Liver (tissue), 9 donors: ENCODE results near the gene SCYGR4. TPM values are rescaled to one million over a fixed set of nuclear protein-coding genes. Genes with fewer than 3 reads are reported as not detected.

Source experiments
- DNase-seq: peaks from one replicate; pipeline ENCODE4 v3.0.0-alpha.2; 2017; ENCODE audit warnings: low spot score
- H3K27ac ChIP-seq, 2 donors: one replicate each; pipeline ENCODE4 v1.7.0; 2013; ENCODE audit warnings: inconsistent platforms in 2 of 2, low read length in 2 of 2, control low read depth in 1 of 2, low read depth in 1 of 2, mild to moderate bottlenecking in 1 of 2
- H3K27me3 ChIP-seq, 4 donors: one replicate each; pipeline versions ENCODE4 v1.6.1 to v1.7.0; 2013; ENCODE audit warnings: low read length in 3 of 4, inconsistent platforms in 1 of 4, mild to moderate bottlenecking in 1 of 4, moderate library complexity in 1 of 4; ENCODE audit not compliant: control insufficient read depth in 4 of 4, insufficient read depth in 4 of 4
- H3K36me3 ChIP-seq, 4 donors: one replicate each; pipeline versions ENCODE4 v1.6.1 to v1.7.0; 2013; ENCODE audit warnings: low read length in 3 of 4, mild to moderate bottlenecking in 3 of 4, low read depth in 1 of 4, moderate library complexity in 1 of 4; ENCODE audit not compliant: control insufficient read depth in 4 of 4, insufficient read depth in 3 of 4
- H3K4me1 ChIP-seq, 4 donors: one replicate each; pipeline versions ENCODE4 v1.6.1 to v1.7.0; 2013; ENCODE audit warnings: low read length in 3 of 4, mild to moderate bottlenecking in 3 of 4, moderate library complexity in 1 of 4; ENCODE audit not compliant: control insufficient read depth in 4 of 4, insufficient read depth in 4 of 4
- H3K4me3 ChIP-seq, 3 donors: one replicate each; pipeline versions ENCODE4 v1.6.1 to v1.7.0; 2013; ENCODE audit warnings: low read length in 3 of 3, control low read depth in 1 of 3, low read depth in 1 of 3, mild to moderate bottlenecking in 1 of 3
- H3K9ac ChIP-seq, 2 donors: one replicate each; pipeline ENCODE4 v1.7.0; 2013; ENCODE audit warnings: low read length in 2 of 2, mild to moderate bottlenecking in 2 of 2, moderate library complexity in 2 of 2, control low read depth in 1 of 2, low read depth in 1 of 2
- H3K9me3 ChIP-seq, 4 donors: one replicate each; pipeline versions ENCODE4 v1.6.1 to v1.7.0; 2013; ENCODE audit warnings: low read length in 3 of 4; ENCODE audit not compliant: control insufficient read depth in 4 of 4
- ATF3 ChIP-seq: IDR thresholded peaks from 2 replicates; pipeline ENCODE4 v1.6.1; 2016; ENCODE audit warnings: antibody characterized with exemption
- CTCF ChIP-seq: fragments of 150-350 bp; IDR thresholded peaks from 2 replicates; pipeline ENCODE4 v1.5.1; 2017; ENCODE audit warnings: improper control_type of control experiment, low read depth, low read length; ENCODE audit not compliant: missing input control
- EGR1 ChIP-seq, 2 donors: IDR thresholded peaks; 2 replicates each; pipeline ENCODE4 v1.6.1; 2016 to 2018; ENCODE audit warnings: antibody characterized with exemption in 2 of 2, low read depth in 2 of 2
- FOXA1 ChIP-seq: IDR thresholded peaks from 2 replicates; pipeline ENCODE4 v1.6.1; 2016; ENCODE audit warnings: antibody characterized with exemption
- GABPA ChIP-seq, 2 donors: IDR thresholded peaks in 1 of 2; conservative IDR thresholded peaks in 1 of 2; 2 replicates each; pipeline ENCODE4 v1.6.1; 2016; ENCODE audit warnings: antibody characterized with exemption in 2 of 2, mild to moderate bottlenecking in 1 of 2, moderate library complexity in 1 of 2
- HNF4A ChIP-seq, 2 donors: conservative IDR thresholded peaks; 2 replicates each; pipeline ENCODE4 v1.6.1; 2016; ENCODE audit warnings: antibody characterized with exemption in 2 of 2, mild to moderate bottlenecking in 2 of 2
- HNF4G ChIP-seq: IDR thresholded peaks from 2 replicates; pipeline ENCODE4 v1.6.1; 2016; ENCODE audit warnings: antibody characterized with exemption
- JUND ChIP-seq, 2 donors: IDR thresholded peaks; 2 replicates each; pipeline ENCODE4 v1.6.1; 2016; ENCODE audit warnings: antibody characterized with exemption in 2 of 2
- MAX ChIP-seq: IDR thresholded peaks from 2 replicates; pipeline ENCODE4 v1.6.1; 2016; ENCODE audit warnings: antibody characterized with exemption
- NR2F2 ChIP-seq: IDR thresholded peaks from 2 replicates; pipeline ENCODE4 v1.6.1; 2016; ENCODE audit warnings: antibody characterized with exemption
- RAD21 ChIP-seq, 2 donors: IDR thresholded peaks; 2 replicates each; pipeline ENCODE4 v1.6.1; 2016; ENCODE audit warnings: antibody characterized with exemption in 2 of 2, mild to moderate bottlenecking in 2 of 2
- REST ChIP-seq: IDR thresholded peaks from 2 replicates; pipeline ENCODE4 v1.6.1; 2016; ENCODE audit warnings: antibody characterized with exemption, mild to moderate bottlenecking
- RXRA ChIP-seq, 2 donors: IDR thresholded peaks; 2 replicates each; pipeline ENCODE4 v1.6.1; 2017 to 2018; ENCODE audit warnings: antibody characterized with exemption in 2 of 2, mild to moderate bottlenecking in 1 of 2
- SP1 ChIP-seq: IDR thresholded peaks from 2 replicates; pipeline ENCODE4 v1.6.1; 2018; ENCODE audit warnings: antibody characterized with exemption, mild to moderate bottlenecking
- TAF1 ChIP-seq: conservative IDR thresholded peaks from 2 replicates; pipeline ENCODE4 v1.6.1; 2016; ENCODE audit warnings: antibody characterized with exemption, mild to moderate bottlenecking
- YY1 ChIP-seq: IDR thresholded peaks from 2 replicates; pipeline ENCODE4 v1.6.1; 2016; ENCODE audit warnings: antibody characterized with exemption, mild to moderate bottlenecking
- WGBS: extraction: QIAGEN DNeasy Blood & Tissue Kit; methylation state at CpG from one replicate; pipeline ENCODE4 v1.1.7; 2013; 5-methylcytosine and 5-hydroxymethylcytosine counted together
- polyA plus RNA-seq, 2 donors: library from polyadenylated mRNA; stranded (reverse) in 1 of 2; unstranded in 1 of 2; fragments of 200-250 nt in 1 of 2; fragments of >200 nt in 1 of 2; fragmentation: Nextera tagmentation in 1 of 2; extraction: Ambion mirVana in 1 of 2; gene quantifications; one replicate each; pipeline versions ENCODE4 v1.2.1 to v1.2.3, GENCODE V29; 2013 to 2015
- total RNA-seq, 2 donors: library from RNA; depleted of rRNA; stranded (reverse); fragments of >200 nt; gene quantifications; one replicate each; pipeline ENCODE4 v1.2.3, GENCODE V29; 2014
- TF ChIP-seq, protein P1 (sequence below): IDR thresholded peaks from 2 replicates; pipeline ENCODE4 v1.6.1; 2016; ENCODE audit warnings: antibody characterized with exemption
- donor health status: healthy.
- donor health status: healthy.
- donor health status: healthy.
- donor health status: healthy.
- donor health status: healthy.

The SCYGR4 gene
- total and polyA plus RNA-seq, 4 donors = not detected

GRCh38 chr2:227615181-227615580 is 2.1 kb upstream of the SCYGR4 start:
- Histone ChIP-seq H3K27ac (no peak overlapping the region), H3K4me1 (peaks cover 0 to 2% (median 0%) of the 10 kb centered on the region in 4 donors), H3K36me3 (no peaks in the 10 kb centered on the region), H3K27me3 (no peaks in the 10 kb centered on the region), H3K4me3 (no peak overlapping the region), H3K9ac (no peak overlapping the region), H3K9me3 (no peaks in the 10 kb centered on the region)
- no peak for DNase-seq
- WGBS = 81% methylated on average over 4 of the region's 4 CpGs
- TF ChIP-seq YY1 (no peak), TAF1 (no peak), HNF4G (no peak), NR2F2 (no peak), GABPA (IDR thresholded peaks at IDR 0.05 in 1 of 2, conservative IDR thresholded peaks at IDR 0.05 in 1 of 2) (no peak), JUND (IDR thresholded peaks at IDR 0.05) (no peak), RAD21 (IDR thresholded peaks at IDR 0.05) (no peak), SP1 (no peak), CTCF (no peak)
- TF ChIP-seq, protein P1, sequence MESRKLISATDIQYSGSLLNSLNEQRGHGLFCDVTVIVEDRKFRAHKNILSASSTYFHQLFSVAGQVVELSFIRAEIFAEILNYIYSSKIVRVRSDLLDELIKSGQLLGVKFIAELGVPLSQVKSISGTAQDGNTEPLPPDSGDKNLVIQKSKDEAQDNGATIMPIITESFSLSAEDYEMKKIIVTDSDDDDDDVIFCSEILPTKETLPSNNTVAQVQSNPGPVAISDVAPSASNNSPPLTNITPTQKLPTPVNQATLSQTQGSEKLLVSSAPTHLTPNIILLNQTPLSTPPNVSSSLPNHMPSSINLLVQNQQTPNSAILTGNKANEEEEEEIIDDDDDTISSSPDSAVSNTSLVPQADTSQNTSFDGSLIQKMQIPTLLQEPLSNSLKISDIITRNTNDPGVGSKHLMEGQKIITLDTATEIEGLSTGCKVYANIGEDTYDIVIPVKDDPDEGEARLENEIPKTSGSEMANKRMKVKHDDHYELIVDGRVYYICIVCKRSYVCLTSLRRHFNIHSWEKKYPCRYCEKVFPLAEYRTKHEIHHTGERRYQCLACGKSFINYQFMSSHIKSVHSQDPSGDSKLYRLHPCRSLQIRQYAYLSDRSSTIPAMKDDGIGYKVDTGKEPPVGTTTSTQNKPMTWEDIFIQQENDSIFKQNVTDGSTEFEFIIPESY = no peak

- no peak for TF ChIP-seq HNF4G
- TF ChIP-seq EGR1 (IDR thresholded peaks at IDR 0.05; ENCODE audit: low read depth in 2 of 2) = no peak
- TF ChIP-seq, protein P1 = no peak
- TF ChIP-seq ATF3 = no peak
- TF ChIP-seq RXRA (IDR thresholded peaks at IDR 0.05) = no peak
- no peak for TF ChIP-seq SP1
- no peak for TF ChIP-seq TAF1
- no peak for TF ChIP-seq YY1
- TF ChIP-seq JUND (IDR thresholded peaks at IDR 0.05) = no peak
- no peak for TF ChIP-seq HNF4A (conservative IDR thresholded peaks at IDR 0.05)
- no peak for TF ChIP-seq MAX
- TF ChIP-seq GABPA (IDR thresholded peaks at IDR 0.05 in 1 of 2, conservative IDR thresholded peaks at IDR 0.05 in 1 of 2) = no peak
- TF ChIP-seq NR2F2 = no peak
- TF ChIP-seq REST = no peak
- no peak for TF ChIP-seq FOXA1
- no peak for TF ChIP-seq CTCF
- TF ChIP-seq RAD21 (IDR thresholded peaks at IDR 0.05) = no peak
These were observed 1.4 kb upstream of the SCYGR4 start for GRCh38 chr2:227615906-227616305.

More at GRCh38 chr2:227615906-227616305, 1.4 kb upstream of the SCYGR4 start:
- Histone ChIP-seq H3K4me1 (peaks cover 0 to 2% (median 0%) of the 10 kb centered on the region in 4 donors), H3K4me3 (no peak overlapping the region), H3K27ac (no peak overlapping the region), H3K36me3 (no peaks in the 10 kb centered on the region), H3K9me3 (no peaks in the 10 kb centered on the region), H3K9ac (no peak overlapping the region), H3K27me3 (no peaks in the 10 kb centered on the region)
- 71% methylated on average over 5 of the region's 5 CpGs for WGBS
- no peak for DNase-seq
